Transverse colon (tissue), 4 donors: ENCODE measurements around the gene TULP4. TPM values are rescaled to one million over a fixed set of nuclear protein-coding genes. Genes with fewer than 3 reads are reported as not detected.
A peak's percentile ranks its signal among the peaks of the same experiment; 100 is the strongest.

Experiments used
- DNase-seq: peaks from one replicate; pipeline ENCODE4 v3.0.0-alpha.2; 2019
- H3K27ac ChIP-seq, 4 donors: fragments of 200-600 bp; sonication (generic); 2 replicates each; pipeline ENCODE4 v1.5.1; 2016 to 2018; ENCODE audit warnings: inconsistent platforms in 4 of 4
- H3K27me3 ChIP-seq: fragments of 200-600 bp; sonication (generic); 2 replicates; pipeline ENCODE4 v1.5.1; 2017; ENCODE audit warnings: inconsistent platforms
- H3K36me3 ChIP-seq, 4 donors: fragments of 200-600 bp; sonication (generic); 2 replicates each; pipeline ENCODE4 v1.5.1; 2017 to 2019; ENCODE audit warnings: inconsistent platforms in 4 of 4
- H3K4me1 ChIP-seq, 4 donors: fragments of 200-600 bp; sonication (generic); 2 replicates each; pipeline ENCODE4 v1.5.1; 2017 to 2020; ENCODE audit warnings: inconsistent platforms in 4 of 4
- H3K4me3 ChIP-seq, 4 donors: fragments of 200-600 bp; sonication (generic); 1 replicate in 1 of 4; 2 replicates in 3 of 4; pipeline versions ENCODE4 v1.5.1 to v1.6.1; 2017 to 2019; ENCODE audit warnings: inconsistent platforms in 4 of 4
- H3K9me3 ChIP-seq, 2 donors: fragments of 200-600 bp; sonication (generic); 2 replicates each; pipeline ENCODE4 v1.5.1; 2017 to 2019; ENCODE audit warnings: inconsistent platforms in 2 of 2
- CTCF ChIP-seq, 5 experiments: fragments of 200-600 bp in 3 of 5; fragments of 450-650 bp in 2 of 5; sonication (generic) in 3 of 5; IDR thresholded peaks; 1 replicate in 2 of 5; 2 replicates in 3 of 5; pipeline ENCODE4 v1.5.1; 2016 to 2017; ENCODE audit warnings: antibody characterized with exemption in 5 of 5, inconsistent platforms in 3 of 5, mild to moderate bottlenecking in 2 of 5, moderate library complexity in 1 of 5
- EP300 ChIP-seq: sonication (generic); formaldehyde crosslinking; IDR thresholded peaks from one replicate; pipeline ENCODE4 v1.6.1; 2017; ENCODE audit warnings: antibody characterized with exemption, low read depth
- POLR2A ChIP-seq: fragments of 450-650 bp; IDR thresholded peaks from one replicate; pipeline ENCODE4 v1.6.1; 2016; ENCODE audit warnings: antibody characterized with exemption, mild to moderate bottlenecking, moderate library complexity
- POLR2AphosphoS5 ChIP-seq, 3 donors: sonication (generic); formaldehyde crosslinking; IDR thresholded peaks; one replicate each; pipeline ENCODE4 v1.6.1; 2016; ENCODE audit warnings: antibody characterized with exemption in 3 of 3
- WGBS, 2 donors: methylation state at CpG; one replicate each; pipeline ENCODE4 v1.1.5; 2018; ENCODE audit warnings: low coverage in 1 of 2; 5-methylcytosine and 5-hydroxymethylcytosine counted together
- in situ Hi-C, 4 donors: fragments of 200-750 bp; cut with MboI; loops; one replicate each; pipeline versions ENCODE4 v1.15.0 to v1.15.1; 2017; ENCODE audit warnings: low sequenced_read_pairs in 3 of 4, low pct_ligation_motif_present in 1 of 4, low pct_unique_long_range_greater_than_20kb in 1 of 4
- intact Hi-C: fragments of 100-400 bp; cut with DNase I; formaldehyde crosslinking; loops from one replicate; pipeline ENCODE4 v1.15.1; 2023; ENCODE audit warnings: low total_unique reads
- total RNA-seq, 4 donors: library from RNA; depleted of rRNA; stranded (reverse); fragments of >200 nt; gene quantifications; one replicate each; pipeline ENCODE4 v1.1.0, GENCODE V29; 2016

TULP4 gene
- total RNA-seq, 4 donors from 2014 or later, result 53.9 to 138 (median 95.1) TPM

GRCh38 chr6:158322724-158323560 lies 10.7 kb downstream of the TULP4 start:
- Histone ChIP-seq H3K9me3 (no peaks in the 10 kb centered on the region), H3K4me1 (peaks cover 10 to 40% (median 23%) of the 10 kb centered on the region in 4 donors), H3K27ac (peak overlapping the region in 2 of 4 donors; percentile 17 to 27), H3K27me3 (no peaks in the 10 kb centered on the region), H3K36me3 (no peaks in the 10 kb centered on the region), H3K4me3 (no peak overlapping the region)
- no peak for DNase-seq
- WGBS, 2 donors, result 47 to 64% methylated on average over 6 to 11 of the region's 11 CpGs
- TF ChIP-seq CTCF (IDR thresholded peaks at IDR 0.05), result no peak
- TF ChIP-seq POLR2A, result no peak
- no peak for TF ChIP-seq EP300
- no peak for TF ChIP-seq POLR2AphosphoS5 (IDR thresholded peaks at IDR 0.05)
- intact Hi-C loops (no loop called here), in situ Hi-C loops (no loop called here)

GRCh38 chr6:158323561-158323958 lies 11.3 kb downstream of the TULP4 start:
- no peaks in the 10 kb centered on the region for H3K27me3 ChIP-seq

GRCh38 chr6:158324136-158324535 lies 11.9 kb downstream of the TULP4 start:
- no peak overlapping the region for H3K27ac ChIP-seq
- no peak overlapping the region for H3K4me3 ChIP-seq
- in situ Hi-C loops (no loop called here), intact Hi-C loops (loop anchor here (1.0 kb wide), 1 partner anchor 35 kb away; no protein-coding TSS in a partner anchor)
- WGBS, 2 donors, result 79 to 85% methylated on average over 2 to 5 of the region's 5 CpGs
- DNase-seq, result no peak
- no peaks in the 10 kb centered on the region for H3K27me3 ChIP-seq
- no peaks in the 10 kb centered on the region for H3K36me3 ChIP-seq
- peaks cover 15 to 52% (median 32%) of the 10 kb centered on the region in 4 donors for H3K4me1 ChIP-seq
- H3K9me3 ChIP-seq, result no peaks in the 10 kb centered on the region
- TF ChIP-seq POLR2AphosphoS5 (IDR thresholded peaks at IDR 0.05), result no peak
- no peak for TF ChIP-seq POLR2A
- no peak for TF ChIP-seq EP300

More at GRCh38 chr6:158323561-158323958, 11.3 kb downstream of the TULP4 start:
- TF ChIP-seq POLR2AphosphoS5 (IDR thresholded peaks at IDR 0.05) (no peak), EP300 (no peak), POLR2A (no peak), CTCF (IDR thresholded peaks at IDR 0.05) (no peak)
- H3K9me3 ChIP-seq, result no peaks in the 10 kb centered on the region
- peaks cover 14 to 46% (median 27%) of the 10 kb centered on the region in 4 donors for H3K4me1 ChIP-seq
- in situ Hi-C loops (no loop called here), intact Hi-C loops (no loop called here)
- H3K4me3 ChIP-seq, result no peak overlapping the region
- no peak overlapping the region for H3K27ac ChIP-seq
- H3K36me3 ChIP-seq, result no peaks in the 10 kb centered on the region
- WGBS, 2 donors, result 75 to 86% methylated on average over 1 to 2 of the region's 2 CpGs
- DNase-seq, result no peak

GRCh38 chr6:158327211-158327610 lies 14.9 kb downstream of the TULP4 start:
- intact Hi-C loops, result no loop called here

More at GRCh38 chr6:158327211-158327610, 14.9 kb downstream of the TULP4 start:
- no peak for TF ChIP-seq POLR2AphosphoS5 (IDR thresholded peaks at IDR 0.05)
- TF ChIP-seq CTCF (IDR thresholded peaks at IDR 0.05), result no peak
- peak overlapping the region in 3 of 4 donors; percentile 11 to 71 (median 53) for H3K27ac ChIP-seq
- in situ Hi-C loops, result no loop called here
- WGBS, 2 donors, result 70 to 88% methylated on average over 1 of the region's 1 CpG
- no peaks in the 10 kb centered on the region for H3K36me3 ChIP-seq
- H3K9me3 ChIP-seq, result no peaks in the 10 kb centered on the region
- H3K27me3 ChIP-seq, result no peaks in the 10 kb centered on the region
- no peak overlapping the region for H3K4me3 ChIP-seq
- no peak for DNase-seq
- peaks cover 21 to 53% (median 24%) of the 10 kb centered on the region in 4 donors for H3K4me1 ChIP-seq
